Tibial nerve (tissue), 4 donors: ENCODE measurements around the gene FAT2. TPM values are rescaled to one million over a fixed set of nuclear protein-coding genes. Genes with fewer than 3 reads are reported as not detected.

Experiments used
- DNase-seq, 2 donors: peaks; one replicate each; pipeline ENCODE4 v3.0.0-alpha.2; 2019; ENCODE audit warnings: low spot score in 2 of 2
- H3K27ac ChIP-seq, 4 donors: fragments of 200-600 bp; sonication (generic) in 3 of 4; one replicate each; pipeline ENCODE4 v1.5.1; 2017 to 2019; ENCODE audit warnings: mild to moderate bottlenecking in 1 of 4
- H3K27me3 ChIP-seq, 2 donors: fragments of 200-600 bp; sonication (generic) in 1 of 2; one replicate each; pipeline versions ENCODE4 v1.5.1 to v1.6.0; 2017 to 2019
- H3K36me3 ChIP-seq, 3 donors: fragments of 200-600 bp; sonication (generic); one replicate each; pipeline ENCODE4 v1.5.1; 2018 to 2019
- H3K4me1 ChIP-seq, 4 donors: fragments of 200-600 bp; sonication (generic) in 3 of 4; one replicate each; pipeline ENCODE4 v1.5.1; 2017 to 2019
- H3K4me3 ChIP-seq, 4 donors: fragments of 200-600 bp; sonication (generic) in 3 of 4; one replicate each; pipeline ENCODE4 v1.5.1; 2017 to 2019; ENCODE audit warnings: mild to moderate bottlenecking in 1 of 4, moderate library complexity in 1 of 4
- H3K9me3 ChIP-seq, 4 donors: fragments of 200-600 bp; sonication (generic) in 3 of 4; one replicate each; pipeline ENCODE4 v1.5.1; 2017 to 2019
- CTCF ChIP-seq, 5 experiments: fragments of 200-600 bp in 3 of 5; fragments of 450-650 bp in 2 of 5; sonication (generic) in 3 of 5; IDR thresholded peaks; one replicate each; pipeline ENCODE4 v1.5.1; 2016 to 2019; ENCODE audit warnings: antibody characterized with exemption in 5 of 5, mild to moderate bottlenecking in 3 of 5, moderate library complexity in 2 of 5
- EP300 ChIP-seq, 2 donors: sonication (generic); formaldehyde crosslinking; IDR thresholded peaks; one replicate each; pipeline ENCODE4 v1.6.1; 2017; ENCODE audit warnings: antibody characterized with exemption in 2 of 2, mild to moderate bottlenecking in 1 of 2
- POLR2A ChIP-seq, 2 donors: fragments of 450-650 bp; IDR thresholded peaks; one replicate each; pipeline ENCODE4 v1.6.1; 2017; ENCODE audit warnings: antibody characterized with exemption in 2 of 2, mild to moderate bottlenecking in 2 of 2, moderate library complexity in 2 of 2
- WGBS, 2 donors: methylation state at CpG; one replicate each; pipeline ENCODE4 v1.1.5; 2018; 5-methylcytosine and 5-hydroxymethylcytosine counted together
- total RNA-seq, 4 donors: library from RNA; depleted of rRNA; stranded (reverse); fragments of >200 nt; gene quantifications; one replicate each; pipeline ENCODE4 v1.1.0, GENCODE V29; 2016

FAT2 gene
- total RNA-seq, 4 donors from 2014 or later, result under 0.01 TPM; not detected in 1

- no peaks in the 10 kb centered on the region for H3K9me3 ChIP-seq
- no peak for DNase-seq
- whole genome bisulfite sequencing, 2 donors, result 67 to 70% methylated on average over 4 of the region's 4 CpGs
- TF ChIP-seq CTCF (IDR thresholded peaks at IDR 0.05), result no peak
- TF ChIP-seq EP300 (IDR thresholded peaks at IDR 0.05), result no peak
- TF ChIP-seq POLR2A (IDR thresholded peaks at IDR 0.05), result no peak
- no peaks in the 10 kb centered on the region for H3K4me1 ChIP-seq
- H3K27ac ChIP-seq, result no peak overlapping the region
- H3K36me3 ChIP-seq, result peaks cover 0 to 10% (median 0%) of the 10 kb centered on the region in 3 donors
- H3K4me3 ChIP-seq, result no peak overlapping the region
- H3K27me3 ChIP-seq, result no peaks in the 10 kb centered on the region
Measured at GRCh38 chr5:151547364-151547763, 43.8 kb downstream of the FAT2 start.

GRCh38 chr5:151541571-151541970 is 49.6 kb downstream of the FAT2 start:
- Histone ChIP-seq H3K4me1 (no peaks in the 10 kb centered on the region), H3K27ac (no peak overlapping the region), H3K9me3 (no peaks in the 10 kb centered on the region), H3K27me3 (no peaks in the 10 kb centered on the region), H3K4me3 (no peak overlapping the region), H3K36me3 (peaks cover 0 to 15% (median 0%) of the 10 kb centered on the region in 3 donors)
- DNase-seq, result no peak
- TF ChIP-seq POLR2A (IDR thresholded peaks at IDR 0.05), result no peak
- no peak for TF ChIP-seq EP300 (IDR thresholded peaks at IDR 0.05)
- TF ChIP-seq CTCF (IDR thresholded peaks at IDR 0.05), result no peak
- WGBS, 2 donors, result 78 to 91% methylated on average over 2 of the region's 2 CpGs

Other genes with a start within 250 kb of the FAT2 start
- gene SLC36A2, start 243.8 kb downstream of the FAT2 start, total RNA-seq, result 10 to 100 TPM in 2 of 4 donors, 1 to 10 TPM in 2; 7.5 to 22.9 (median 10.6) TPM
- 10 to 100 TPM; 16.8 to 24.9 (median 22.4) TPM for gene SLC36A1, start 143.7 kb downstream of the FAT2 start, total RNA-seq
- 1,000 to 10,000 TPM in 3 of 4 donors, 100 to 1,000 TPM in 1; 918 to 2,129 (median 1,501) TPM for gene SPARC, start 95.6 kb upstream of the FAT2 start, total RNA-seq
- gene ATOX1, start 167.3 kb upstream of the FAT2 start, total RNA-seq, result 100 to 1,000 TPM in 1 of 4 donors, 10 to 100 TPM in 3; 43.7 to 108 (median 98.5) TPM
- gene G3BP1, start 180.6 kb upstream of the FAT2 start, total RNA-seq, result 10 to 100 TPM; 78.2 to 86.7 (median 84.3) TPM